SK-N-SH treated with all-trans-retinoic acid at 6 μM for 48 hours (cell line): ENCODE measurements around the gene RPP40.

Experiments
- CSRNP3 ChIP-seq: fragments of 250-450 bp; sonication (Bioruptor Pico); IDR thresholded peaks from 2 replicates; pipeline ENCODE4 v1.5.1; 2021; ENCODE audit warnings: mild to moderate bottlenecking, moderate library complexity
- ESRRG ChIP-seq: fragments of 250-450 bp; sonication (Bioruptor Pico); IDR thresholded peaks from 2 replicates; pipeline ENCODE4 v1.6.1; 2021; ENCODE audit warnings: mild to moderate bottlenecking
- PATZ1 ChIP-seq: fragments of 250-450 bp; sonication (Bioruptor Pico); IDR thresholded peaks from 2 replicates; pipeline ENCODE4 v1.8.0; 2020; ENCODE audit warnings: mild to moderate bottlenecking, moderate library complexity, borderline replicate concordance
- POU6F1 ChIP-seq: fragments of 250-450 bp; sonication (Bioruptor Pico); IDR thresholded peaks from 2 replicates; pipeline ENCODE4 v1.8.0; 2021; ENCODE audit warnings: low read depth, mild to moderate bottlenecking, moderate library complexity, borderline replicate concordance
- ZFP30 ChIP-seq: fragments of 450-650 bp; formaldehyde crosslinking; IDR thresholded peaks from 2 replicates; pipeline ENCODE4 v1.5.0; 2022; ENCODE audit warnings: mild to moderate bottlenecking, moderate library complexity
- ZNF565 ChIP-seq: fragments of 450-650 bp; formaldehyde crosslinking; conservative IDR thresholded peaks from 2 replicates; pipeline ENCODE4 v1.5.0; 2020; ENCODE audit warnings: low read depth, mild to moderate bottlenecking, moderate library complexity

GRCh38 chr6:4971851-4972250 lies 32.0 kb downstream of the RPP40 start:
- no peak for TF ChIP-seq ZNF565 (CRISPR knock-in tag)
- no peak for TF ChIP-seq POU6F1 (CRISPR knock-in tag)
- TF ChIP-seq PATZ1 (CRISPR knock-in tag) = no peak
- no peak for TF ChIP-seq CSRNP3 (CRISPR knock-in tag)
- no peak for TF ChIP-seq ZFP30
- TF ChIP-seq ESRRG (CRISPR knock-in tag) = no peak
